ENCODE results near the gene CACNG7.
A peak's percentile ranks its signal among the peaks of the same experiment; 100 is the strongest.

The CACNG7 gene

DNA sequence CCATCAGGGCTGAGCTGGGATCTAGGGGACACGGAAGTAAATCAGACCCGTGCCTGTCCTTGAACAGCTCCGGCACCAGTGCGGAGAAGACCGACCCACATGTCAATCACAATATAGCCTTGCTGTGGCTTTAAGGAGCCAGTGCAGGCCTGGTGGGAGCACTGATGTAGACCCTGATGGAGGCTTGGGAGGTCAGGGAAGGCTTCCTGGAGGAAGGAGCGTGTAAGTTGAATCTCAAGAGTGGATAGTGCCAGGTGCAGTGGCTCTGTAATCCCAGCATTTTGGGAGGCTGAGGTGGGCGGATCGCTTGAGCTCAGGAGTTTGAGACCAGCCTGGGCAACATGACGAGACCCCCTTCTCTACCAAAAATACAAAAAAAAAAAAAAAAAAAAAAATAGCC is 42.9 kb downstream of the CACNG7 start:
- DNase-seq (ENCODE audit: low read depth in 2 of 3, low spot score in 1 of 3), result no peak

DNA sequence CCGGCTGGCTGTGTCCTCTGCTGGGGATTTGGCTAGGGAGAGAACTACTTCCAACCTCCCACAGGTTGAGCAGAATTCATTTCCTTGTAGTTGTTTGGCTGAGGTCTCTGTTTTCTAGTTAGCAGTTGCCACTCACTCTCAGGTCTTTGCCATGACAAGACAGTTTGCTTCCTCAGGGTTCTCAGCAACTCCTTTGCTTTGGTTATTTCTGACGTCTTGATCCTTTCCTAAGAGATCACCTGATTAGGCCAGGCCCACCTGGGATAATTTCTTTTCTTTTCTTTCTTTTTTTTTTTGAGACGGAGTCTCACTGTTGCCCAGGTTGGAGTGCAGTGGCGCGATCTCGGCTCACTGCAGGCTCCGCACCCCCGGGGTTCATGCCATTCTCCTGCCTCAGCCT is 44.3 kb downstream of the CACNG7 start:
- DNase-seq (ENCODE audit: low read depth in 2 of 3, low spot score in 1 of 3), result no peak

GRCh38 chr19:53957448-53958167 is 48.5 kb downstream of the CACNG7 start:
- DNase-seq (ENCODE audit: low read depth in 2 of 3, low spot score in 1 of 3), result no peak

- no peak for DNase-seq (ENCODE audit: low read depth in 2 of 3, low spot score in 1 of 3)
These were observed 49.1 kb downstream of the CACNG7 start for GRCh38 chr19:53958168-53958571.

- no peak for DNase-seq (ENCODE audit: low read depth in 2 of 3, low spot score in 1 of 3)
These were observed 50.0 kb downstream of the CACNG7 start for GRCh38 chr19:53958823-53959757.

- DNase-seq (ENCODE audit: low read depth in 2 of 3, low spot score in 1 of 3), result no peak
These were observed 51.1 kb downstream of the CACNG7 start for GRCh38 chr19:53960187-53960586.

DNA sequence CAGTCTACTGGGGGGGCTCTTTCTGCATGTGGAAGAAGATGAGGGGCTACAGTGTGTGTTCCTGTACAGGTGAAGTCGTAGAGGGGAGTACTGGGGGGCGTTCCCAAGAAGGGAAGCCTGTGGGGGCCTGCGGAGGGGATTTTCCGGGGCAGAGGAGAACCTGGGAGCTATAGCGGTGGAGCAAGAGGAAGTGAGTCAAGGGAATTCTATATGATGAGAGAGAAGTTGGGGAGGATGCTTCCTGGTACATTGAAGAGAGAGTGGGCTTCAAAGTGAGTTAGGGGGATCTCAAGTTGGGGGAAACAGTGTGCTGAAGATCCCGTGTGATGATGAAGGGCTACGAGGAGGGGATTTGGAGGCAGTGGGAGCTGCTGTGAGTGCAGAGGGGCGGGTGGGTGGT is 51.8 kb downstream of the CACNG7 start:
- no peak for DNase-seq (ENCODE audit: low read depth in 2 of 3, low spot score in 1 of 3)

GRCh38 chr19:53961523-53962356 is 52.7 kb downstream of the CACNG7 start:
- DNase-seq (ENCODE audit: low read depth in 2 of 3, low spot score in 1 of 3), result no peak

DNA sequence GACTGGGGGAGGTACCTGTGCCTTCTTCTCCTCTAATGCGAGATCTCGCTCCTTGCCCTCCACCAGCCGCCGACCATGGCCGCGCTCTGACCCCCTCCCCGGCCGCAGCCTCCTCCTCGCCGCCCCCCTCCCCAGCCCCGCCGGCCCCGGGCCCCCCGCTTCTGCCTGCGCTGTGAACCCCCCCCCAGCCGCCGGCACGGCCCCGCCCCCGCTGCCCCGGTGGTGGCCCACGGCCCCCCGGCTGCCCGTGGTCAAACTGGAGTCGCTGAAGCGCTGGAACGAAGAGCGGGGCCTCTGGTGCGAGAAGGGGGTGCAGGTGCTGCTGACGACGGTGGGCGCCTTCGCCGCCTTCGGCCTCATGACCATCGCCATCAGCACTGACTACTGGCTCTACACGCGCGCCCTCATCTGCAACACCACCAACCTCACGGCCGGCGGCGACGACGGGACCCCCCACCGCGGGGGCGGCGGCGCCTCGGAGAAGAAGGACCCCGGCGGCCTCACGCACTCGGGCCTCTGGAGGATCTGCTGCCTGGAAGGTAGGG is 53.9 kb downstream of the CACNG7 start, which contains the start of gene CACNG8:
Gene CACNG8 (plus strand): TSS at position 51 of the 545 bp plus-strand sequence.
- no peak for DNase-seq (ENCODE audit: low read depth in 2 of 3, low spot score in 1 of 3)

GRCh38 chr19:53965091-53965490 is 56.0 kb downstream of the CACNG7 start:
- DNase-seq (ENCODE audit: low read depth in 2 of 3, low spot score in 1 of 3), result no peak

GRCh38 chr19:53966931-53967330 is 57.9 kb downstream of the CACNG7 start:
- no peak for DNase-seq (ENCODE audit: low read depth in 2 of 3, low spot score in 1 of 3)

DNA sequence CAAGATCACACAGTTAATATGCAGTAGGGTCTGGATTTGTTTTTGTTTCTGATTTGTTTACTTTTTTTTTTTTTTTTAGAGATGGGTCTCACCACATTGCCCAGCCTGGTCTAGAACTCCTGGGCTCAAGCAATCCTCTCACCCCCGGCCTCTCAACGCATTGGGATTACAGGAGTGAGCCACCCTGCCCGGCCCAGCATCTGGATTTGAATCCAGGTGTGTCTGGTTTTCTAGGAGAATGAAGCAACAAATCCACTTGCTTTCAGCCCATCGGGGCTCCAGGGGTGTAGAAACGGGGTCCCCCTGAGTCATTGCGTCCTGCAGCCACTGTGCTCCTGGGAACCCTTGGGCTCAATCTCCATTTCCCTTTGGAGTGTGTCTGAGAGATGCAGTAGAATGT is 60.3 kb downstream of the CACNG7 start:
- DNase-seq (ENCODE audit: low read depth in 2 of 3, low spot score in 1 of 3), result no peak

GRCh38 chr19:53971673-53972072 is 62.6 kb downstream of the CACNG7 start:
- DNase-seq (ENCODE audit: low read depth in 2 of 3, low spot score in 1 of 3), result no peak

DNA sequence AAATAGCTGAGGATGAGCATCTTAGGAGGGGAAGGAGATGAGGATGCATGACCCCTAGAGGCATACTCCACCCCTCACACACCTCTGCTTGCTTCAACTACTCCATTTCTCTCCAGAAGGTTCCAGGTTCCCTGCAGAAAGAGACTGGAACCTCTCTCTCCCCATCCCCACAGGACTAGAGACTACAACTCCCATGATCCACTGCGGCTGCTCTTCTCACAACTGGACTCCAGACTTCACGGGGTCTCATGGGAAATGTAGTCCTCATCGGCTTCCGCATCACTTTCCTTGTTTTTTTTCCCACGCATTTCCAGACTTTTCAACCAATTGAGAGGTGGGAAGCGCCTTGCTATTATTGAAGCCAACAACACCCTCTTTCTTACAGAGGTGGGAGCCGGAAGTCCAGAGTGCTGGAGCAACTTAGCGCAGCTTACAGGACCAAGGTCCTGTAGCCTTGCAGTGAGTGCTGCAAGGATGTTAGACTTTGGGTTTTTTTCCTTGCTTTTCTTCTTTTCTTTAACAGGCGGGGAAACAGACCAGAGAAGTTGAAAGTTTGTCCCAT is 68.4 kb downstream of the CACNG7 start:
- DNase-seq (ENCODE audit: low read depth in 2 of 3, low spot score in 1 of 3), result peak; percentile 21 to 55 (median 46)

GRCh38 chr19:53977991-53978731 is 69.1 kb downstream of the CACNG7 start:
- DNase-seq (ENCODE audit: low read depth in 2 of 3, low spot score in 1 of 3), result peak; percentile 5 to 44 (median 24)

- DNase-seq (ENCODE audit: low read depth in 2 of 3, low spot score in 1 of 3), result no peak
These were observed 70.1 kb downstream of the CACNG7 start for GRCh38 chr19:53978975-53979801.

DNA sequence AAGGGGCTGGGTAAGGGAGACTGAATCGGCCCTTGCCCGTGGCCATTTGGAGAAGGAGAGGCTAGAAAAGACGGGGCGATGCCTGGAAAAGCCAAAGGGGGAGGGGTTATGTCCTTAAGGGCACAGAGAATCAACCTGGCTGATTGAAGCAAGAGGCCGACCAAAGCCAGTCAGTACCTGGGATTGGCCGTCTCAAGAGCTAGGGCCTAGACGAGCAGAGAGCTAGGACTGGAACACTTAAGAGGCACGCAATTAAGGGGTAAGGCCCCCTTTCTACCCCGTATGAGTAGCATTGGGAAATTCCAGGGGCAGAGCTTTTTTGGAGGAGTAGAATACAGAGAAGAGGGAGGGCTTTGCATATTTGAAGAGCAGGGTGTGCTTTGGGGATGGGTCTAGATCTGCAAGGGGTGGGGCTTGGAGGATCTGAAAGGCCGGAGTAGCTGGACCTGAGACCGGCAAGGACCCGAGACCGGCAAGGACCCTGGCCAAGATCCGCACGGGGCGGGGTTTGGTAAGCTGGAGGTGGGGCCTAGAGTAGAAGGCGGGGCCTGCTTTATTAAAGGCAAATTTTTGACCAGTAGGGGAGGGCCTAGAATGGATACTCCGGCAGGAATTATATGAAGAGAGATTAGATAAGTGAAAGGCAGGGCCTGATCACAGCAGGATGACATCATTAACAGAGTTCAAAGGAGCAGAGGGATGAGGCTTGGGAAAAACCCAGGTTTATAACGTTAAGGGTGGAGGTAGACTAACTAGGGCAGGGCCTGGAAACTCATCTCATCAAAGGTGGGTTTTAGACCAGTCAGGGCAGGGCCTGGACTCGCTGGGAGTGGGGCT is 71.7 kb downstream of the CACNG7 start:
- no peak for DNase-seq (ENCODE audit: low read depth in 2 of 3, low spot score in 1 of 3)

GRCh38 chr19:53981376-53981951 is 72.4 kb downstream of the CACNG7 start:
- no peak for DNase-seq (ENCODE audit: low read depth in 2 of 3, low spot score in 1 of 3)
